ENCODE results near the gene SERGEF.

DNA sequence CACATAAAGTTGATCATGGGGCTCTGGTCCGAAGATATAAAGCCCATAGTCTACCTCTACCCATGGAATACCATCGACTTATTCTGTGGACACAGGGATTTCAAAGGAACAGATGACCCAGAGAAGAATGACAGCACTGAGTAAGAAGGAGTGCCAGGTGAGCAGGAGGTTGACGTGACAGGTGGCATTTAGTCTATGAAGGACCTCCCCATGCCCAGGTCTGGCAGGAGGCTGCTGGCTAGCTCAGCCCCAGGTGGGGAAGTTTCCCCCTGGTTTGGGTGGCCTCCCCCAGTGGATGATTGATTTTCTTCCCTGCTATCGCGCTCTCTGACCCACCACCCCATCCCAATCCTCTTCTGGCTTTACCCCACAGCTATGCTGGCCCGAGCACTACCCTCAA, 239.2 kb downstream of the SERGEF start:
- TF ChIP-seq, protein P1, sequence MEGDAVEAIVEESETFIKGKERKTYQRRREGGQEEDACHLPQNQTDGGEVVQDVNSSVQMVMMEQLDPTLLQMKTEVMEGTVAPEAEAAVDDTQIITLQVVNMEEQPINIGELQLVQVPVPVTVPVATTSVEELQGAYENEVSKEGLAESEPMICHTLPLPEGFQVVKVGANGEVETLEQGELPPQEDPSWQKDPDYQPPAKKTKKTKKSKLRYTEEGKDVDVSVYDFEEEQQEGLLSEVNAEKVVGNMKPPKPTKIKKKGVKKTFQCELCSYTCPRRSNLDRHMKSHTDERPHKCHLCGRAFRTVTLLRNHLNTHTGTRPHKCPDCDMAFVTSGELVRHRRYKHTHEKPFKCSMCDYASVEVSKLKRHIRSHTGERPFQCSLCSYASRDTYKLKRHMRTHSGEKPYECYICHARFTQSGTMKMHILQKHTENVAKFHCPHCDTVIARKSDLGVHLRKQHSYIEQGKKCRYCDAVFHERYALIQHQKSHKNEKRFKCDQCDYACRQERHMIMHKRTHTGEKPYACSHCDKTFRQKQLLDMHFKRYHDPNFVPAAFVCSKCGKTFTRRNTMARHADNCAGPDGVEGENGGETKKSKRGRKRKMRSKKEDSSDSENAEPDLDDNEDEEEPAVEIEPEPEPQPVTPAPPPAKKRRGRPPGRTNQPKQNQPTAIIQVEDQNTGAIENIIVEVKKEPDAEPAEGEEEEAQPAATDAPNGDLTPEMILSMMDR (IDR thresholded peaks at IDR 0.05) = no peak
- TF ChIP-seq POLR2A (IDR thresholded peaks at IDR 0.05) = no peak
